Transverse colon (tissue), 3 donors: ENCODE results near the gene MET.

Source experiments
- EP300 ChIP-seq: sonication (generic); formaldehyde crosslinking; IDR thresholded peaks from one replicate; pipeline ENCODE4 v1.6.1; 2017; ENCODE audit warnings: antibody characterized with exemption, low read depth
- POLR2A ChIP-seq: fragments of 450-650 bp; IDR thresholded peaks from one replicate; pipeline ENCODE4 v1.6.1; 2016; ENCODE audit warnings: antibody characterized with exemption, mild to moderate bottlenecking, moderate library complexity
- TF ChIP-seq, protein P1 (sequence below), 5 experiments: fragments of 200-600 bp in 3 of 5; fragments of 450-650 bp in 2 of 5; sonication (generic) in 3 of 5; IDR thresholded peaks; 1 replicate in 2 of 5; 2 replicates in 3 of 5; pipeline ENCODE4 v1.5.1; 2016 to 2017; ENCODE audit warnings: antibody characterized with exemption in 5 of 5, inconsistent platforms in 3 of 5, mild to moderate bottlenecking in 2 of 5, moderate library complexity in 1 of 5

DNA sequence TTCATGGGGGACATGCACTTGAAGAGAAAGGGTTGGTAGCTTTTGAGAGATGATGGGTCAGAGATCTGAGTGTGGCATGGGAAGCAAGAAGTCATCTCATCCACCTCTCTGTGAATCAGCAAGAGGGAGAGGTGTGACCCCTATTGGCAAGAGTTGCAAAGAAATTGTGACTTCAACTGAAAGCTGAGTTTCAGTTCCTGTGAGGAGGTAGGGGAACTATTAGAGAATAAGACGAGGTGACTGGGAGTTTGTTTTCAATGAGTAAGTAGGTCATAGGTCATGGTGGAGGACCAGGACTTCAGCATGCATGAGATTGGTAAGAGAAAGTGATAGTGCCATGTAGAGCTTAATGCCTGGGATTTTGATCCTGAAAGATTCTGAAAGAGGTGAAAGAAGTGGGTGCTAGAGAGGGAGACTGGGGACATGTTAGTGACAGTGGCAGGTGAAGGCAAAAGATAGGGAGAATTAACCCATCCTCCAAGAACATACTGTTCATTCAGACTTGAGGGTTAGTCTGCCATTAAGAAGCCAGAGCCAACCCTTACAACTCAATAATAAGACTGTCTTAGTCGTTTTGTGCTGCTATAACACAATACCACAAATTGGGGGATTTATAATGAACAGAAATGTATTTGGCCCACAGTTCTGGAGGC, 114.9 kb downstream of the MET start:
- TF ChIP-seq EP300 (no peak), POLR2A (no peak)
- TF ChIP-seq, protein P1, sequence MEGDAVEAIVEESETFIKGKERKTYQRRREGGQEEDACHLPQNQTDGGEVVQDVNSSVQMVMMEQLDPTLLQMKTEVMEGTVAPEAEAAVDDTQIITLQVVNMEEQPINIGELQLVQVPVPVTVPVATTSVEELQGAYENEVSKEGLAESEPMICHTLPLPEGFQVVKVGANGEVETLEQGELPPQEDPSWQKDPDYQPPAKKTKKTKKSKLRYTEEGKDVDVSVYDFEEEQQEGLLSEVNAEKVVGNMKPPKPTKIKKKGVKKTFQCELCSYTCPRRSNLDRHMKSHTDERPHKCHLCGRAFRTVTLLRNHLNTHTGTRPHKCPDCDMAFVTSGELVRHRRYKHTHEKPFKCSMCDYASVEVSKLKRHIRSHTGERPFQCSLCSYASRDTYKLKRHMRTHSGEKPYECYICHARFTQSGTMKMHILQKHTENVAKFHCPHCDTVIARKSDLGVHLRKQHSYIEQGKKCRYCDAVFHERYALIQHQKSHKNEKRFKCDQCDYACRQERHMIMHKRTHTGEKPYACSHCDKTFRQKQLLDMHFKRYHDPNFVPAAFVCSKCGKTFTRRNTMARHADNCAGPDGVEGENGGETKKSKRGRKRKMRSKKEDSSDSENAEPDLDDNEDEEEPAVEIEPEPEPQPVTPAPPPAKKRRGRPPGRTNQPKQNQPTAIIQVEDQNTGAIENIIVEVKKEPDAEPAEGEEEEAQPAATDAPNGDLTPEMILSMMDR (IDR thresholded peaks at IDR 0.05) = peak in 3 of 5 experiments; percentile 15 to 29 (median 15)
